AG09309 (cell line): Measurements from ENCODE around the gene TARM1.
"Not testable (repeated sequence)": the region's sequence is repeated elsewhere in the genome, so short reads cannot be mapped to it uniquely, and the experiment has no call there.

ENCODE experiments used
- DNase-seq: peaks from one replicate; pipeline ENCODE4 v3.0.0-alpha.2; 2010; ENCODE audit warnings: low read depth
- H3K4me3 ChIP-seq: 2 replicates; pipeline ENCODE4 v1.5.1; 2011; ENCODE audit warnings: mild to moderate bottlenecking, low read depth, low read length, moderate library complexity; ENCODE audit not compliant: control insufficient read depth
- TF ChIP-seq, protein P1 (sequence below): IDR thresholded peaks from 2 replicates; pipeline ENCODE4 v1.5.1; 2011; ENCODE audit warnings: mild to moderate bottlenecking, low read depth, low read length, inconsistent platforms; ENCODE audit not compliant: insufficient read depth, control insufficient read depth; ENCODE audit errors: missing control alignments

The TARM1 gene

DNA sequence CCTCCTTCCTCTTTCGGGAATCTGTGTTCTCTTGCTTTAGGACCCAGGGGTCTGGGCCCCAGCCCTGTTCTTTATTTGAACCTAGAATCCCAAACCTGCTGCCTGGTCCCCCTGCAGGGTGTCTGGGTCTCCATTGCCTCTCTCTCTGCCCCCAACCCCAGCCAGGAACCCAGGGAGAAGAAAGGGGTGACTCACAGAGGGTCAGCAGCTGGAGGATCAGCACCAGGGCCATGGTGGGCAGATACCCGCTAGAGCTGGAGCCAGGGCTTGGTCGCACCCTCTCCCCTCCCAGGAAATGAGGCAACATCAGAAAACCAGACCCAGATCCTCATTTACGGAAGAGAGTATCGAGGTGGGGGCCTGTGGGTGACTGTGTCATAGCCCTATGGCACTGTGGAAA, 19.4 kb upstream of the TARM1 start, which contains the start of gene OSCAR:
Gene OSCAR (minus strand): TSS at position 243 of the 400 bp plus-strand sequence. CDS start 11 bp downstream, at position 232.
- TF ChIP-seq, protein P1, sequence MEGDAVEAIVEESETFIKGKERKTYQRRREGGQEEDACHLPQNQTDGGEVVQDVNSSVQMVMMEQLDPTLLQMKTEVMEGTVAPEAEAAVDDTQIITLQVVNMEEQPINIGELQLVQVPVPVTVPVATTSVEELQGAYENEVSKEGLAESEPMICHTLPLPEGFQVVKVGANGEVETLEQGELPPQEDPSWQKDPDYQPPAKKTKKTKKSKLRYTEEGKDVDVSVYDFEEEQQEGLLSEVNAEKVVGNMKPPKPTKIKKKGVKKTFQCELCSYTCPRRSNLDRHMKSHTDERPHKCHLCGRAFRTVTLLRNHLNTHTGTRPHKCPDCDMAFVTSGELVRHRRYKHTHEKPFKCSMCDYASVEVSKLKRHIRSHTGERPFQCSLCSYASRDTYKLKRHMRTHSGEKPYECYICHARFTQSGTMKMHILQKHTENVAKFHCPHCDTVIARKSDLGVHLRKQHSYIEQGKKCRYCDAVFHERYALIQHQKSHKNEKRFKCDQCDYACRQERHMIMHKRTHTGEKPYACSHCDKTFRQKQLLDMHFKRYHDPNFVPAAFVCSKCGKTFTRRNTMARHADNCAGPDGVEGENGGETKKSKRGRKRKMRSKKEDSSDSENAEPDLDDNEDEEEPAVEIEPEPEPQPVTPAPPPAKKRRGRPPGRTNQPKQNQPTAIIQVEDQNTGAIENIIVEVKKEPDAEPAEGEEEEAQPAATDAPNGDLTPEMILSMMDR: no peak

DNA sequence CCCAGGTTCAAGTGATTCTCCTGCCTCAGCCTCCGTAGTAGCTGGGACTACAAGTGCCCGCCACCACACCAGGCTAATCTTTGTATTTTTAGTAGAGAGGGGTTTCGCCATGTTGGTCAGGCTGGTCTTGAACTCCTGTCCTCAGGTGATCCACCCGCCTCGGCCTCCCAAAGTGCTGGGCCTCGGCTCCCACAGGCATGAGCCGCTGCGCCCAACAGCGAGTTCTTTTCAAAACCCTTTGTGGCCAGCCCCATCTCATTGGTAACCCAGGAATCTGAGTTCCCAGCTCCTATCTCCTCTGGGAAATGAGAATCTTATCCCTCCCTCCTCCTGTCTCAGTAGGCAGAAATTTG, 18.7 kb upstream of the TARM1 start:
- H3K4me3 ChIP-seq, DNase-seq: not testable (repeated sequence)

More for the DNA sequence above, 19.4 kb upstream of the TARM1 start, which contains the start of gene OSCAR:
- DNase-seq: no peak
- H3K4me3 ChIP-seq: no peak within 1 kb of the TSS

DNA sequence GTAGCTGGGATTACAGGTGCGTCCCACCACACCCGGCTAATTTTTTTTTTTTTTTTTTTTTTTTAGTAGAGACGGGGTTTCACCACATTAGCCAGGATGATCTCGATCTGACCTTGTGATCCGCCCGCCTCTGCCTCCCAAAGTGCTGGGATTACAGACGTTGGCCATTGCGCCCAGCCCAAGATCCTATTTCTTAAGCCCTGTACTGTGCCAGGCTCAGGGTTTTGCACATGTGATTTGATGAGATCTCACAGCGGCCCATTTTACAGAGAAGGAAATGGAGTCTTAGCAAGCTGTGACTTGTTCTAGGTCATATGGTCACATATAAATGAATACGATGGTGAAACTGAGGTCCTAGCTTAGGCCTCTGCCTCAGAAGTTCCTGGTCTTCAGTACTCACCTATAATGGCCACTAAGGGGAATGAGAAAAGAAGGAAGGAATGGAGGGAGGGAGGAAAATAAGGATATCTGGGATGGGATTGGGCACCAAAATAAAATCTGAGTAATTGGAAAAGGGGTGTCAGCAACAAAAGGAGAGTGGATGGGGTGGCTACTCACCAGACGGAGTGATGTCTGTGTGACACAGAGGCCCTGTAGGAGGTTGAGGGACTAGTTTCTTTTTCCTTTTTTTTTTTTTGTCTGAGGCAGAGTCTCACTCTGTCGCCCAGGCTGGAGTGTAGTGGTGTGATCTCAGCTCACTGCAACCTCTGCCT, 18.2 kb upstream of the TARM1 start:
- TF ChIP-seq, protein P1: no peak
- no peak overlapping the region for H3K4me3 ChIP-seq
- no peak for DNase-seq

DNA sequence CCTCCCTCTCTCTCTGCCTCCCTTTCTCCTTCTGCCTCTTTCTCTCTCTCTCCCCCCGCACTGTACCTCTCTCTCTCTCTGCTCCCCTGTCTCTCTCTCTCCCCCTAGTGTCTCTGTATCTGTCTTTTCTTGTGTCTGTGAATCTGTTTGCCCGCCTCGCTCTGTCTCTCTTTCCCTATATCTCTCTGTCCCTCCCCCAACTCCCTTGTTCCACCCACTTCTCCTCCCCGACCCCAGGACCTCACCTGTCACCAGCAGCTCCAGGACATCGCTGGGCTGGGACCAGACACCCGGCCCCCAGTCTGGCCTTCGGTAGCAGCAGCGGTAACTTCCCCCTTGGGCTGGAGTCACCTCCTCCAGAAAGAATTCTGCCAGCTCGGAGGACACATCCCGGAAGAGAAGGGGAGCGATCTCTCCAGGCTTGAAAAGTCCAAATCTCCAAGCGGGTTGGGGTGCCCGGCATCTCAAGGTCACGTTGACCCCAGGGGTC, 15.5 kb upstream of the TARM1 start:
- peak overlapping the region; percentile 45 for H3K4me3 ChIP-seq
- DNase-seq: peak; percentile 16
- TF ChIP-seq, protein P1: peak; percentile 60

DNA sequence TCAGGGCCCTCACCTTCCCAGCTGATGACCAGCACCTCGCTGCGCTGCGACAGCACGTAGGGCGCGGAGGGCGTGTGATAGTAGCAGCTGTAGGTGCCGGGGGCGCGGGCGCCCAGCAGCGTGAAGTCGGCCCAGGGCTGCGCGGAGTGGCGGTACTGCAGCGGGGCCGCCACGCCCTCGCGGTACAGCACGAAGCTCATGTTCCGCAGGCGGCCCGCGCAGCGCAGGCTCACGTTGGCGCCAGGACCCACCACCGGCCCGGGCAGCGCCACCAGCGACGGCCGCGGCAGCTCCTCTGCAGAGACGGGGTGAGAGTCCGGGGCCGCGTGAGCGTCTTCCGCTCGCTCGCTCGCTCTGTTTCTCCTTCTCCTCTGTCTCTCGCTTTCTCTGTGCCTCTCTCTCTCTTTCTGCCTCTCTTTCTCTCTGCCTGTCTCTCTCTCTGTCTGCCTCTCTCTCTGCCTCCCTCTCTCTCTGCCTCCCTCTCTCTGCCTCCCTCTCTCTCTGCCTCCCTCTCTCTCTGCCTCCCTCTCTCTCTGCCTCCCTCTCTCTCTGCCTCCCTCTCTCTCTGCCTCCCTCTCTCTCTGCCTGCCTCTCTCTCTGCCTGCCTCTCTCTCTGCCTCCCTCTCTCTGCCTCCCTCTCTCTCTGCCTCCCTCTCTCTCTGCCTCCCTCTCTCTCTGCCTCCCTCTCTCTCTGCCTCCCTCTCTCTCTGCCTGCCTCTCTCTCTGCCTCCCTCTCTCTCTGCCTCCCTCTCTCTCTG, 14.9 kb upstream of the TARM1 start:
- H3K4me3 ChIP-seq: peak overlapping the region; percentile 34
- DNase-seq: not testable (repeated sequence)

DNA sequence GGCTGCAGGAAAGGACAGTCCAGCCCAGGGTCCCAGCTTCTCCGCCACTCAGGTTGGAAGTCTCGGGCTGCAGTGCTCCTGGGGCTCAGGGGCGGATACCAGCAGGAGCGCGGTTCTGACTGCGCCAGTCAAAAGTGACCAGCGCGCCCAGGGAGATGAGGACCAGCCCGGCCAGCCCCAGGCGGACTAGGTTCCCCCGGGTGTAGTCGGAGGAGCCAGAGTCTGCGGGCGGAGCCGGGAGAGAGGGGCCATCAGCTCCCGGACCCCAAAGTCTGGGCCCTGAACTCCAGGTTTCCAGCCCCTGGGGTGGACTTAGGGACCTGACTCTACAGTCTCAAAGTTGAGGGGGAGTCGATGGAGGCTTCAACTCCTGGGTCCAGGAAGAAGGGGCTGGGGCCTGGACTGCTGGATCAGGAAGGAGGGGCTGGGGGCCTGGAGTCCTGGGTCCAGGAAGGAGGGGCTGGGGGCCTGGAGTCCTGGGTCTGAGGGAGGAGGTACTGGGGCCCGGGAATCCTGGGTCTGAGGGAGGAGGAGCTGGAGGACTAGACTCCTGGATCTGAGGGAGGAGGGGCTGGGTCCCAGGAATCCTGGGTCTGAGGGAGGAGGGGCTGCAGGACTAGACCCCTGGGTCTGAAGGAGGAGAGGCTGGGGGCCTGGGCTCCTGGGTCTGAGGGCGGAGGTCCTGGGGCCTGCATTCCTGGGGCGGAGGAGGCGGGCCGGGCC, 14.1 kb upstream of the TARM1 start:
- DNase-seq: no peak
- TF ChIP-seq, protein P1: no peak
- H3K4me3 ChIP-seq: peak overlapping the region; percentile 34

DNA sequence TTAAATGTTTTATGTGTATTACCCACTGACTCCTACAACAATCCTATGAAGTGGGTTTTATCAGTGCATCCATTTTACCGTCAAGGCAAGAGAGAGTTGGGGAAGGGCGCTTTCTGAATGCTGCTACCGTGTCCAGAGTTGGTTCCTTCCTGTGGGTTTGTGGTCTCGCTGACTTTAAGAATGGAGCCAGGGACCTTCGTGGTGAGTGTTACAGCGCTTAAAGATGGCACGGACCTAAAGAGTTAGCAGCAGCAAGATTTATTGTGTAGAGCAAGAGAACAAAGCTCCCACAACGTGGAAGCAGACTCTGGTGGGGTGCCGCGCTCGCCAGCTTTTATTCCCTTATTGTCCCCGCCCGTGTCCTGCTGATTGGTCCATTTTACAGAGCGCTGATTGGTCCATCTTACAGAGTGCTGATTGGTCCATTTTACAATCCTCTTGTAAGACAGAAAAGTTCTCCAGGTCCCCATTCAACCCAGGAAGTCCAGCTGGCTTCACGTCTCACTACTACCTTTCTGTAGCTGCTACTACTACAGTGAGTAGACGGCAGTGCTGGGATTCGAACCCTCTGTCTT, 13.3 kb upstream of the TARM1 start:
- H3K4me3 ChIP-seq: no peak overlapping the region
- no peak for DNase-seq
- TF ChIP-seq, protein P1: no peak
